NCI-H2227 (cell line): ENCODE data around the gene ASCC3.
A peak's percentile ranks its signal among the peaks of the same experiment; 100 is the strongest.
"Not testable (repeated sequence)": the region's sequence is repeated elsewhere in the genome, so short reads cannot be mapped to it uniquely, and the experiment has no call there.

Experiments used
- DNase-seq: peaks from one replicate; lab custom pipeline; 2025; ENCODE audit not compliant: unreplicated experiment; lab: John Stamatoyannopoulos, UW

Gene ASCC3

GRCh38 chr6:100670056-100670455 is 211.1 kb downstream of the ASCC3 start:
- DNase-seq, result no peak

DNA sequence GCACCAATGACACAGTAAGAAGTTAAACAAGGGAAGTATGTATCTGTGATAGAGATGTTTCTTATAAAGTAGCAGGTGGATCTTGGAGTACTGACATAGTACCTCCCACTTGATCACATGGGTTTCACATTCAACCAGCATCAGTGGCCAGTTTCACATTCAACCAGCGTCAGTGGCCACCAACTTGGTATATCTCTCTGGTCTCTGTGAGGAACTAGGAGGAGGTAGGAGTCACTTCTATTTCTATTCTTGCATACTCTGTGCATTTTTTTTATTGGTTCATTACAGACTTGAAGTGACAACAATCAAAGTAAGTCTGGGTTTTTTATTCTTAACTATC is 216.1 kb downstream of the ASCC3 start:
- DNase-seq, result no peak

GRCh38 chr6:100664274-100665040 is 216.7 kb downstream of the ASCC3 start:
- peak; percentile 9 for DNase-seq

- DNase-seq, result no peak
Observed at GRCh38 chr6:100663219-100663863, 217.8 kb downstream of the ASCC3 start.

DNA sequence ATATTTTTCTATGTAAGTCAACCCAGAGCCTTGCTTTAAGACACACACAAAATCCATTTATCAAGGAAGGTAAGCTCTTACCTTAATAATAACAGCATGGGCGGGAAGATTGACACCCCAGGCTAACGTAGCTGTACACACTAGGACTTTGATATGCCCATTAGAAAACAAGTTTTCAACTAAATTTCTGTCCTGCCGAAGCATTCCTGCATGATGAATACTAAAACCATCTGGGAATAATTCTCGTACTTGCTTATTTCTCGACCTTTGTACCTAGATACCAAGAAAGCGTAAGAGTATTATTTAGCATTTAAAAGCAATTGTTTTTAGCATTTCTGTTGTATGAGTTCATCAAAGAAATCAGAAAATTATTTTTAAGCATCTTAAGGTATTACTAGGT is 218.9 kb downstream of the ASCC3 start:
- no peak for DNase-seq

DNA sequence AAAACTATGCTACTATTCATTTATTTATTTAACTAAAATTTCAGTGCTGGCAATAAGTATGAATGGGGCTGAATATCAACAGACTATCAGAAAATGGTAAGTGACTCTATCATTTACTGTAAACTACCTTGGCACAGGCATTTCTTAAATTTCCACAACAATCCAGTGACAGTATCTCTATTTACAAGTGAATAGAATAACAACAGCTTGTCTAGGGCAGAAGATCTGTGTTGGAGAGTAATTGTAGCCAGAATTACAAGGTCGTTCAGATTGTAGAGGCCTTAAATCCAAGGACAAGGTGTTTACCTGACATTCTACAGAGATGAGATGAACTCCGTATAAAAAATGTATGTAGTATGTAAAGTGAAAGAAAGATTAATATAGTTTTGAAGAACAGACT is 222.6 kb downstream of the ASCC3 start:
- no peak for DNase-seq

DNA sequence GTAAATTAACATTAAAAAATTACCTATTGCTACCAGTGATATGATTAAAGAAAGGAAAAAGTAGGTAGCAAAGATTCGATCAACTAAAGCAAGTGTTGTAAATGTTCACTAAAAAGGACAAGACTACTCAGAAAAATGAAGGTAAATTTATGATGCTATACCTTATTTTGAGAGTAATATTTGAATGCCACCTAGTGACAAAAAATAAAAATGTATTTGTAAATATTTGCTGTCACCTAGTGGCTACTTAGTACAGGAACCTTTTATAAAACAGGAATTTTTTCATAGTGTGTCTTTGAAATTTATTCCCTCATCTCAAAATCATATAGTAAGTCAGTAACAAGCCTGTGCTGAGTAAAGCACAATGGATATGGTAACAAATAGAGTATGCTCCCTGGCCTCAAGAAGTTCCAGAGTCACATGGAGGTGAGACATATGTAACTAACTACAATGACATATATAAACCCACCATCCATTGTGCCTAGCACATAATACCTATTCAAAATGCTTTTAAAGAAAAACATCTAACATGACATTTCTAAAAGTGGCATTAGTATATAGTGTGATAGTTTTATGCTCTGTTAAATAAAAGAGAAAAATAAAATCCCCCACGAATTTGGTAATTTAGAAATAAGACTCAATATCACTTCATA is 223.3 kb downstream of the ASCC3 start:
- peak; percentile 57 for DNase-seq

GRCh38 chr6:100641147-100641546 is 240.0 kb downstream of the ASCC3 start:
- DNase-seq, result not testable (repeated sequence)

DNA sequence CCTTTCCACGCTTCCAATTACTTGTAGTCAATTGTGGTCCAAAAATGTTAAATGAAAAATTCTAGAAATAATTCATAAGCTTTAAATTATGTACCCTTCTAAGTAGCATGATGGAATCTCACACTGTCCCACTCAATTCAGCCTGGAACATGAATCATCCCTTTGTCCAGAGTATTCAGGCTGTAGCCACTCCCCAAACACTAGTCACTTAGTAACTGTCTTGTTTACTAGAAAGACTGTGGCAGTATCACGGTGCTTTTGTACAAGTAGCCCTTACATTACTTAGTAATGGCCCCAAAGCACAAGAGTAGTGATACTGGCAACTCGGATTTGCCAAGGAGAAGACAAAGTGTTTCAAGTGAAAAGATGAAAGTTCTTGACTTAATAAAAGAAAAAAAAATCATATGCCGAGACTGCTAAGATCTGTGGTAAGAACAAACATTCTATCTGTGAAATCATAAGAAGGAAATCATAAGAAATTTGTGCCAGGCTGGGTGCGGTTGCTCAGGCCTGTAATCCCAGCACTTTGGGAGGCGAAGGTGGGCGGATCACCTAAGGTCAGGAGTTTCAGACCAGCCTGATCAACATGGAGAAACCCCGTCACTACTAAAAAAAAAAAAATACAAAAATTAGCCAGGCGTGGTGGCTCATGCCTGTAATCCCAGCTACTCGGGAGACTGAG is 247.9 kb downstream of the ASCC3 start:
- no peak for DNase-seq

DNA sequence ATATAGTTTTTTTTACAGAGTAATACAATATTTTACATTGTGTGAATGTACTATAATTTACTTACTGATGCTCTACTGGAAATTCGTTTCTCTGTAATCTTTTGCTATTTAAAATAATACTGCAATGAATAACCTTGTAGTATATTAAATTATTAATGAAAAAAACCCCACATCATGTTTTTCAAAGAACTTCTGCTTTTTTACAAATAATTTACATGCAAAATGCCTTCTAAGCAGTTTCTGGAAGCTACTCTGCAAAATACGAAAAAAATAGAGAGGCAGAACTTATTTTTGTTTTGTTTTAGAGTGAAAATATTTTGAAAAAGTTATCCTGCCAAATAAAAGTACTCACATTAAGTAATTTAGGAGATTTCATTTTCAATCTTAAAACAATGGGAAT is 250.6 kb downstream of the ASCC3 start:
- DNase-seq, result no peak

DNA sequence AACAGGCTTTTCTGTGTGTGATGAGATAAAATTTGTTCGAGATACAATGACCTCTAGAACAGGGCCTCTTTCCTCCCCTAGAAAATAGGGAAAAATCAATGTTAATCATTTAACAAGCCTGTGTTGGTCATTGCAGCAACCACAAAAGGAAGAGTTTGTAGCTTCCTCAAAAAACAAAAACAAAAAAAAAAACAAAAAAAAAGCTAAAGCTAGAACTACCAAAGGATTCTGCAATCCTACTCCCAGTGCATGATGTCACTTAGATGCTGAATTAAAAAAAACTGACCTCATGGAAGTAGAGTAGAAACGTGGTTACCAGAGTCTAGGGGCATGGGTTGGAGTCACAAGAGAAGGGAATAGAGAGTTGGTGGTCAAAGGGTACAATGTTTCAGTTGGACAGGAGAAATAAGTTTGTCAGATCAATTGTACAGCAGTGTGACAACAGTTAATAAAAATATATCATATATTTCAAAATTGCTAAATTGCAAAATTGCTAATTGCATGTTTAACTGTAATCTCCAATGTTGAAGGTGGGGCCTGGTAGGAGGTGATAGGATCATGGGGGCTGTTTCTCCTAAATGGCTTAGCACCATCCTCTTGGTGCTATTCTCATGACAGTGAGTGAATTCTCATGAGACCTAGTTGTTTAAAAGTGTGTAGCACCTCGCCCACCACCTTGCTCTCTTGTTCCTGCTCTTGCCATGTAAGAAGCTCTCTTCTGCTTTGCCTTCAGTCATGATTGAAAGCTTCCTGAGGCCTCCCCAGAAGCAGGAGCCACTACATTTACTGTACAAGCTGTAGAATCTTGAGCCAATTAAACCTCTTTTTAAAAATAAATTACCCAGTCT is 253.0 kb downstream of the ASCC3 start:
- DNase-seq, result no peak

GRCh38 chr6:100626721-100627120 is 254.4 kb downstream of the ASCC3 start:
- DNase-seq, result no peak

- DNase-seq, result no peak
Observed at GRCh38 chr6:100622907-100623692, 258.0 kb downstream of the ASCC3 start.

DNA sequence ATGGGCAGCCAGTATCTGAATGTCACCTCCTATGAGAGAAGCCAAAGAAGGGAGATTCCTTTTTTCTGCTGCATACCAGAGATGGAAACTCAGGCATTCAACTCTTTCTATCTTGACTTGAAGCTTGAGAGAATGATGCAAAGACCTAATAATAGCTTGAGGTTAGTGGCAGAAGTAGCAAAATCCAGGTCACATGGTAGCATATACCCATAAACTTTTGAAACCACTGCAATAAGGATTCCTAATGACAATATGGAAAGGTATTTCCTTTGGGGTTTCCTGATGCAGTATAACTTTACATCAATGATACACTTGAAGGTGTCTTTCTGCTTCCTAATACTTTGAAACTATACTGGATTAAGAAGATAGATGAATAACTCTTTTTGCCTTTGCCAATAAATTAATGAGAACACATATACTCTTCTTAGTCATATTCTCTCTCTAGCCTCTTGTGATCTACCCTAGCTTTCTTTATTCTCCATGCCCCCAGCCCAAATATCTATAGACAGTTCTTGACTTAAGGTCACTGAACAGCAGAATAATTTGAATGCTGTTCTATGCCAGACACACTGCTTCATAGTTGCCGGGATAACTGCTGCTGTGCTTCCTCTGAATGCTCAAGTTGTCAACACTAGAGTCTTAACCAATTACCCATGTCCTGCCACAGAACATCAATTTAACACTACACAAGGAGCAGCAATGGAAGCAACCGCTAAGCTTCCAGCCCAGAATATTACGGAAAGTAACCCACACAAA is 260.9 kb downstream of the ASCC3 start:
- no peak for DNase-seq

DNA sequence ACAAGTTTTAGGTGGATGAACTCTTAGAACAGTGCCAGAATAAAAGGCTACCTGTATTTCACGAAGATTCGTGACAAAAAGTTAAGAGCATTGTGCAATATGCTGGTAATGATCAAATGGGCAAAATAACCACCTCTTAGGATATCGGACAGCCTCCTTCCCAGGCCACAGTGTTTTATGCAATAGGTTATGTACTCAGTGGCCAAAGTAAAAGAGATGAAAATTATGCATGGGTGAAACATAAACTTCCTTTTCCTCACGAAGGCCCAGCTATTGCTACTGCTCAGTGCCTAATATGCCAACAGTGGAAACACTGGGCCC is 262.8 kb downstream of the ASCC3 start:
- no peak for DNase-seq

GRCh38 chr6:100617633-100618350 is 263.3 kb downstream of the ASCC3 start:
- DNase-seq, result no peak

GRCh38 chr6:100614933-100615332 is 266.2 kb downstream of the ASCC3 start:
- no peak for DNase-seq

GRCh38 chr6:100614386-100614785 is 266.7 kb downstream of the ASCC3 start:
- DNase-seq, result no peak

DNA sequence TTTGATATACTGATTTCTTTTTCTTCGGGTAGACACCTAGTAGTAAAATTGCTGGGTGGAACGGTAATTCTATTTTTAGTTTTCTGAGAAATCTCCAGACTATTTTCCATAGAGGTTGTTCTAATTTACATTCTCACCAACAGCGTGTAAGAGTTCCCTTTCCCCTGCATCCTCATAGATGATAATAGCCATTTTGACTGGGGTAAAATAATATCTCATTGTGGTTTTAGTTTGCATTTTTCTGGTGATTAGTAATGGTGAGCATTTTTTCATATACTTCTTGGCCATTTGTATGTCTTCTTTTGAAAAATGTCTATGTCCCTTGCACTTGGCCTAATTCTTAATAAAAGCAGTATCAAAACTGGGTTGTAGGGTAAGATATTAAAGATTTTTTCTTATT is 267.5 kb downstream of the ASCC3 start:
- DNase-seq, result no peak
